Measurements from ENCODE around the gene CACNB3. TPM values are rescaled to one million over a fixed set of nuclear protein-coding genes. Genes with fewer than 3 reads are reported as not detected.

Gene CACNB3
- total and polyA plus RNA-seq, 2 of the 8 experiments (the other 6 are each of a cell fraction or from before 2014, with no cell fraction given): 12.5 to 16.0 TPM

- TF ChIP-seq CTCF (IDR thresholded peaks at IDR 0.05; ENCODE audit: control extremely low read depth in 1 of 3, insufficient read depth in 1 of 3, low read depth in 1 of 3, low read length in 3 of 3) (no peak), MAX (IDR thresholded peaks at IDR 0.05) (no peak)
These were observed 5.9 kb upstream of the CACNB3 start (continued) for GRCh38 chr12:48812389-48812788.

Data from H1 (cell line).